ENCODE data around the gene VPS18. TPM values are rescaled to one million over a fixed set of nuclear protein-coding genes. Genes with fewer than 3 reads are reported as not detected.

Gene VPS18
- total and polyA plus RNA-seq, 4 donors = 3.4 to 15.3 (median 10.3) TPM

DNA sequence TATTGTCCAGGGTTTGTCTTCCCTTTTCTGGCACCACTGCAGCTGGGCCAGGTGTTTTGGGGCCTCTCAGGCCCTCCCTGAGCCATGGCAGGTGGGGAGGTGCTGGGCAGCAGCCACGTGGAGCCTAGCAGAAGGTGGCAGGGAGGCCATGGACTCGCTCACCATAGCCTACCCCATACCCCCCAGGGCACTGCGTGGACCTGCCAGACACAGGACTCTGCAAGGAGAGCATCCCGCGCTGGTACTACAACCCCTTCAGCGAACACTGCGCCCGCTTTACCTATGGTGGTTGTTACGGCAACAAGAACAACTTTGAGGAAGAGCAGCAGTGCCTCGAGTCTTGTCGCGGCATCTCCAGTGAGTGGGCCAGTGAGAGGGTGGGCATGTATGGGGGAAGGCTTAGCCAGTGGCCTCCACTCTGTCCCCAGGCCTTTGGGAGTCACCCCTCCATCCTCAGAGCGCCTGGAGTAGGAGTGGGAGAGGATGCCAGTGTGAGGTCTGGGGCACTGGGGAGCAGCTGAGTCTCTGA lies 38.5 kb upstream of the VPS18 start (continued):
- no peak for TF ChIP-seq CTCF (IDR thresholded peaks at IDR 0.05; ENCODE audit: low read depth, low read length, missing input control)
- TF ChIP-seq HNF4A (conservative IDR thresholded peaks at IDR 0.05) = no peak
- TF ChIP-seq TAF1 (conservative IDR thresholded peaks at IDR 0.05) = no peak
- no peak for TF ChIP-seq NR2F2 (IDR thresholded peaks at IDR 0.05)

GRCh38 chr15:40856746-40857145 lies 37.5 kb upstream of the VPS18 start:
- peaks cover 0 to 11% (median 3%) of the 10 kb centered on the region in 4 donors for H3K4me1 ChIP-seq (ENCODE audit: control insufficient read depth in 4 of 4, insufficient read depth in 4 of 4, low read length in 3 of 4)
- H3K4me3 ChIP-seq (ENCODE audit: low read depth in 1 of 3, low read length in 3 of 3) = no peak overlapping the region
- WGBS = 69% methylated on average over 8 of the region's 8 CpGs
- no peaks in the 10 kb centered on the region for H3K36me3 ChIP-seq (ENCODE audit: control insufficient read depth in 4 of 4, insufficient read depth in 3 of 4, low read depth in 1 of 4, low read length in 3 of 4)
- TF ChIP-seq, protein P1, sequence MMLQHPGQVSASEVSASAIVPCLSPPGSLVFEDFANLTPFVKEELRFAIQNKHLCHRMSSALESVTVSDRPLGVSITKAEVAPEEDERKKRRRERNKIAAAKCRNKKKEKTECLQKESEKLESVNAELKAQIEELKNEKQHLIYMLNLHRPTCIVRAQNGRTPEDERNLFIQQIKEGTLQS (IDR thresholded peaks at IDR 0.05) = no peak
- TF ChIP-seq, protein P2, sequence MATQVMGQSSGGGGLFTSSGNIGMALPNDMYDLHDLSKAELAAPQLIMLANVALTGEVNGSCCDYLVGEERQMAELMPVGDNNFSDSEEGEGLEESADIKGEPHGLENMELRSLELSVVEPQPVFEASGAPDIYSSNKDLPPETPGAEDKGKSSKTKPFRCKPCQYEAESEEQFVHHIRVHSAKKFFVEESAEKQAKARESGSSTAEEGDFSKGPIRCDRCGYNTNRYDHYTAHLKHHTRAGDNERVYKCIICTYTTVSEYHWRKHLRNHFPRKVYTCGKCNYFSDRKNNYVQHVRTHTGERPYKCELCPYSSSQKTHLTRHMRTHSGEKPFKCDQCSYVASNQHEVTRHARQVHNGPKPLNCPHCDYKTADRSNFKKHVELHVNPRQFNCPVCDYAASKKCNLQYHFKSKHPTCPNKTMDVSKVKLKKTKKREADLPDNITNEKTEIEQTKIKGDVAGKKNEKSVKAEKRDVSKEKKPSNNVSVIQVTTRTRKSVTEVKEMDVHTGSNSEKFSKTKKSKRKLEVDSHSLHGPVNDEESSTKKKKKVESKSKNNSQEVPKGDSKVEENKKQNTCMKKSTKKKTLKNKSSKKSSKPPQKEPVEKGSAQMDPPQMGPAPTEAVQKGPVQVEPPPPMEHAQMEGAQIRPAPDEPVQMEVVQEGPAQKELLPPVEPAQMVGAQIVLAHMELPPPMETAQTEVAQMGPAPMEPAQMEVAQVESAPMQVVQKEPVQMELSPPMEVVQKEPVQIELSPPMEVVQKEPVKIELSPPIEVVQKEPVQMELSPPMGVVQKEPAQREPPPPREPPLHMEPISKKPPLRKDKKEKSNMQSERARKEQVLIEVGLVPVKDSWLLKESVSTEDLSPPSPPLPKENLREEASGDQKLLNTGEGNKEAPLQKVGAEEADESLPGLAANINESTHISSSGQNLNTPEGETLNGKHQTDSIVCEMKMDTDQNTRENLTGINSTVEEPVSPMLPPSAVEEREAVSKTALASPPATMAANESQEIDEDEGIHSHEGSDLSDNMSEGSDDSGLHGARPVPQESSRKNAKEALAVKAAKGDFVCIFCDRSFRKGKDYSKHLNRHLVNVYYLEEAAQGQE (IDR thresholded peaks at IDR 0.05) = no peak
- TF ChIP-seq HNF4A (conservative IDR thresholded peaks at IDR 0.05) (no peak), EGR1 (IDR thresholded peaks at IDR 0.05; ENCODE audit: low read depth in 2 of 2) (no peak), RAD21 (IDR thresholded peaks at IDR 0.05) (no peak), CTCF (IDR thresholded peaks at IDR 0.05; ENCODE audit: low read depth, low read length, missing input control) (no peak)
- TF ChIP-seq, protein P3, sequence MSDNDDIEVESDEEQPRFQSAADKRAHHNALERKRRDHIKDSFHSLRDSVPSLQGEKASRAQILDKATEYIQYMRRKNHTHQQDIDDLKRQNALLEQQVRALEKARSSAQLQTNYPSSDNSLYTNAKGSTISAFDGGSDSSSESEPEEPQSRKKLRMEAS (IDR thresholded peaks at IDR 0.05) = no peak
- no peak for DNase-seq (ENCODE audit: low spot score)
- H3K9me3 ChIP-seq (ENCODE audit: control insufficient read depth in 4 of 4, low read length in 3 of 4) = no peaks in the 10 kb centered on the region
- H3K27me3 ChIP-seq (ENCODE audit: control insufficient read depth in 4 of 4, insufficient read depth in 4 of 4, low read length in 3 of 4) = no peaks in the 10 kb centered on the region
- H3K9ac ChIP-seq (ENCODE audit: low read depth in 1 of 2, low read length in 2 of 2) = no peak overlapping the region
- H3K27ac ChIP-seq (ENCODE audit: low read depth in 1 of 2, low read length in 2 of 2) = no peak overlapping the region

All from liver (tissue), 9 donors.